Activated naive CD8-positive, alpha-beta T cell treated with anti-CD3 and anti-CD28 coated beads, Interleukin-2, amount 50 U/mL, for 16 hours (primary cell): ENCODE results near the gene FBXO17.
"Not testable (repeated sequence)": the region's sequence is repeated elsewhere in the genome, so short reads cannot be mapped to it uniquely, and the experiment has no call there.

Experiments used
- DNase-seq: peaks from one replicate; pipeline ENCODE4 v3.0.0-alpha.2; 2020; ENCODE audit warnings: low read depth, low spot score

Gene FBXO17

GRCh38 chr19:38944981-38945506, 30.5 kb downstream of the FBXO17 start:
- DNase-seq = no peak

DNA sequence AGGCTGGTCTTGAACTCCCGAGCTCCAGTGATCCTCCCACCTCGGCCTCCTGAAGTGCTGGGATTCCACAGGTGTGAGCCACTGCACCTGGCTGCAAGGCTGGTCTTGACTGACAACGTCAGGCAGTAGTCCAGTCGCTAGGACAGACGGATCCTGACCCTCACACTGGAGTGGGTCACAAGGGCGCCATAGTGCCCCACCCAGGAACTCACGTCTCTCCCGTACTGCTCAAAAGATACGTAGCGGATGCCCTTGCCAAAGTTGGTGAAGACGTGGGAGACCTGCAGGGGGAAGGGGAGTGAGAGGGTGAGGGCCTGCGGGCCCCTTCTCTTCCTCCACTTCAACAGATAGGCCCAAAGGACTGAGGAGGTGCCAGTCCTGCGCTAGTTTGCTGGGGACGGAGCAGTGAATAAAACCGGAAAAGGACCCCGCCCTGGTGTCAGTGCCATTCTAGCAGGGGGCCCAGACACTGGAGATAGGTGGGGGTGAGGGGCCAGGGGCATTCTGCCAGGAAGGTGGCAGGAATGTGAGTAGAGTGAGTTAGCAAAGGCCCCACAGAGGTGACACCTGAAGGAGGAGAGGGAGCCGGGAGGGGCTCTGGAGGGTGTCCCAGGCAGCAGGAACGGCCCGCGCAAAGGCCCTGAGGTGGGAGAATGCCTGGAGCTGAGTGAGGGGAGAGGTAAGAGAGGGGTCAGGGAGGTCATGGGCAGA, 32.9 kb downstream of the FBXO17 start:
- DNase-seq = no peak

DNA sequence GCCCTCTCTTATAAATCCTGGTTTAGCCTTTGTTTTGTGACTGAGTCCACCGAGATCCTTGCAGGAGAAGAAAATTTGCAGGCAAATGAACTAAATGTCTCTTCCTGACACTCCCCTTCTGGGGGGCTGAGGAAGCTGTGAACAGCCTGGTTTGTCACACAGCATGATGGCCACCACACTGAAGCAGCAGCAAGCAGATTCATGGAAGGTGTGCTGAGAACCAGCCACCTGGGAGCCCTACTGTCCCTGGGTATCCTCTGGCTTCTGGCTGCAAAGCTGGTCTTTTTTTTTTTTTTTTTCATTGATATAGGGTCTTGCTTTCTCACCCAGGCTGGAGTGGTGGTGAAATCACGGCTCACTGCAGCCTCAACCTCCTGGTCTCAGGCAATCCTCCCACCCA, 33.6 kb downstream of the FBXO17 start:
- no peak for DNase-seq

- not testable (repeated sequence) for DNase-seq
Observed at GRCh38 chr19:38941466-38941865, 34.1 kb downstream of the FBXO17 start.

- DNase-seq = no peak
Observed at GRCh38 chr19:38939957-38940356, 35.6 kb downstream of the FBXO17 start.

DNA sequence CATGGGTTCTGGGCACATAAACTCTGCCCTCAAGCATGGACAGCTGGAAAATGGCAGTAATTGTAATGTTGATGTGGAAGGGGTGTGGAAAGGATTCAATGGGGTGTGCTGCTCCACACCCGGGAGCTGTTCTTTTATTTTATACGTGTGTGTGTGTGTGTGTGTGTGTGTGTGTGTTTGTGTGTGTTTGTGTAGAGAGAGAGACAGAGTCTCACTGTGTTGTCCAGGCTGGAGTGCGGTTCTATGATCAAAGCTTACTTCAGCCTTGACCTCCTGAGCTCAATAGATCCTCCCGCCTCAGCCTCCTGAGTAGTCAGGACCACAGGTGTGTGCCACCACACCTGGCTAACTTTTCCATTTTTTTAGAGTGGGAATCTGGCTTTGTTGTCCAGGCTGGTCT, 42.0 kb downstream of the FBXO17 start:
- no peak for DNase-seq

DNA sequence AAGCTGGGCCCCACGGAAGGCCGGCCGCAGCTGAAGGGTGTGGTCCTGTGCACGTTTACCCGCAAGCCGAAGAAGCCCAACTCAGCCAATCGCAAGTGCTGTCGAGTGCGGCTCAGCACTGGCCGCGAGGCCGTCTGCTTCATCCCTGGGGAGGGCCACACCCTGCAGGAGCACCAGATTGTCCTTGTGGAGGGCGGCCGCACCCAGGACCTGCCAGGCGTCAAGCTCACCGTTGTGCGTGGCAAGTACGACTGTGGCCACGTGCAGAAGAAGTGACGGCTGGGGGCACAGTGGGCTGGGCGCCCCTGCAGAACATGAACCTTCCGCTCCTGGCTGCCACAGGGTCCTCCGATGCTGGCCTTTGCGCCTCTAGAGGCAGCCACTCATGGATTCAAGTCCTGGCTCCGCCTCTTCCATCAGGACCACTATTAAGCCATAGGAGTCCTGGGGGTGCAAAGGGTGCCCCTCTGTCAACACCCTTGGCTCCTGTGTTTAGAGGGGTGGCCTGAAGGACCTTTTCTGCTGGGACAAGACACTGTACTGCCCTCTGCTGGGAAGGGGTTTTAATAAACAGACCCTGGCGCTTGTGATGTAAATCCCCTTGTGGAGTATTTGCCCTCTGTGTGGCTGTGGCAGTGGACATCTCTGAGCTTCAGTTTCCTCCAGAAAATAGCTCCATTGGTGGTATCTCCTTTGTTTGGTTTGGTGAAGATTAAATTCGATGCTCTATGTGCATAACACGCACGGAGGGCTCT, 42.9 kb downstream of the FBXO17 start:
- DNase-seq = no peak

DNA sequence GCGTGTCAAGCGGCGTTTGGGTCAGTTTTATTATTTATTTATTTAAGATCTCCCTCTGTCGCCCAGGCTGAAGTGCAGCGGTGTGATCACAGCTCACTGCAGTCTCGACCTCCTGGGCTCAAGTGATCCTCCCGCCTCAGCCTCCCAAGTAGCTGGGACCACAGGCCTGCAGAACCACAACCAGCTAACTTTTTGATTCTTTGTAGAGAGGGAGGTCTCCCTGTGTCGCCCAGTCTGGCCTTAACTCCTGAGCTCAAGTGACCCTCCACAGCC, 44.1 kb downstream of the FBXO17 start:
- no peak for DNase-seq

DNA sequence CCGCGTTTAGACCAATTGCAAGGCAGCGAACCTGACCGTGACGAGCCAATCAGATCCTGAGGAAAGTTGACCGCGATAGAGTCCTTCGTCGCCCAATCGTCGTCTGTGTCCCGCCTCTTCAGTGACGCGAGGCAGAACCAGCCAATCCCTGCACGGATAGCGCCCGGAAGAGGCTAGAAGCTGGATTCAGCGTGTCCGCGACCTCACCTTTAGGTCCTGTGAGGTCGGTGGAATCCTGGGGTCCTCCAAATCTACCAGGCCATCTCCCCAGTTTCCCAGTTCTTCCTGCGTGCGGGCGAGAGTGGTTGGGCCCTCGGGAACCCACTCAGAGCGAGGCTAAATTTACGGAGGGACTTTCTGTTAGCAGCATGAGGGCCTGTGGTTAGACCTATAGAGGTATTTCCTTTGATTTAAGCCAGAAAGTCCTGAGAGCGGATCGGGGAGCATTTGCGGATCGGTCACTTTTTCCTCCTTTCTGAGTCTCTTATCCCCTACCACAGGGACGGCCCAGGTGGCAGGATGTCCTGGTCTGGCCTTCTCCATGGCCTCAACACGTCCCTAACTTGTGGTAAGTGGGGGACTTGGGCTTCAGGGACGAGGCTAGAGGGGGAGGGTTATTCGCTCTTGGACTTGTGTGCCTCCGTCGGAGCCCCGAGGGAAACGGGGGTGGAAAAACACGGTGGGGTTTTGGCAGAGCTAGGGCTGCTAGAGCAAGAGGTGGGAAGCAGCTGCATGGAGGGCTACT, 44.6 kb downstream of the FBXO17 start, which contains the start of gene MRPS12:
MRPS12 (plus strand) TSS at position 169 of the 745 bp plus-strand sequence; CDS start at position 520, 351 bp downstream.
- DNase-seq = peak; percentile 95

- DNase-seq = peak; percentile 69
Observed at GRCh38 chr19:38929929-38930775, 45.4 kb downstream of the FBXO17 start, which contains the start of gene SARS2. SARS2 (minus strand) TSS chr19:38930763; CDS start chr19:38930736, 27 bp downstream.

GRCh38 chr19:38928391-38929001, 47.0 kb downstream of the FBXO17 start:
- DNase-seq = no peak

DNA sequence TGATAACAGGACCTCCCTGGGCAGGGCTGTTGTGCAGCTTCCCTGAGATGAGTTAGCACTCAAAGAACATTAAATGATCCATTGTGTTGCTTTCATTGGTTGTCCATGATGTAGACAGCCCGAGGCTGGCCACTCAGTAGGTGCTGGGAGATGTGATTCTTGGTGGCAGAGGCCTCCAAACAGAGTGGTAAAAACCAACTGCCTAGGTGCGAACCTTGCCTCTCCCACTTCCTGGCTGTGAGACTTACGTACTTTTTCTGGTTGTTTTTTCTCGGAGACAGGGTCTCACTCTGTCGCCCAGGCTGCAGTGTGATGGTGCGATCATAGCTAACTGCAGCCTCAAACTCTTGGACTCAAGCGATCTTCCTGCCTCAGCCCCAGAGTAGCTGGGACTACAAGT, 51.2 kb downstream of the FBXO17 start:
- DNase-seq = no peak

- DNase-seq = no peak
Observed at GRCh38 chr19:38922482-38922881, 53.1 kb downstream of the FBXO17 start.

- no peak for DNase-seq
Observed at GRCh38 chr19:38921420-38922274, 53.9 kb downstream of the FBXO17 start.

- no peak for DNase-seq
Observed at GRCh38 chr19:38920602-38921419, 54.7 kb downstream of the FBXO17 start.

DNA sequence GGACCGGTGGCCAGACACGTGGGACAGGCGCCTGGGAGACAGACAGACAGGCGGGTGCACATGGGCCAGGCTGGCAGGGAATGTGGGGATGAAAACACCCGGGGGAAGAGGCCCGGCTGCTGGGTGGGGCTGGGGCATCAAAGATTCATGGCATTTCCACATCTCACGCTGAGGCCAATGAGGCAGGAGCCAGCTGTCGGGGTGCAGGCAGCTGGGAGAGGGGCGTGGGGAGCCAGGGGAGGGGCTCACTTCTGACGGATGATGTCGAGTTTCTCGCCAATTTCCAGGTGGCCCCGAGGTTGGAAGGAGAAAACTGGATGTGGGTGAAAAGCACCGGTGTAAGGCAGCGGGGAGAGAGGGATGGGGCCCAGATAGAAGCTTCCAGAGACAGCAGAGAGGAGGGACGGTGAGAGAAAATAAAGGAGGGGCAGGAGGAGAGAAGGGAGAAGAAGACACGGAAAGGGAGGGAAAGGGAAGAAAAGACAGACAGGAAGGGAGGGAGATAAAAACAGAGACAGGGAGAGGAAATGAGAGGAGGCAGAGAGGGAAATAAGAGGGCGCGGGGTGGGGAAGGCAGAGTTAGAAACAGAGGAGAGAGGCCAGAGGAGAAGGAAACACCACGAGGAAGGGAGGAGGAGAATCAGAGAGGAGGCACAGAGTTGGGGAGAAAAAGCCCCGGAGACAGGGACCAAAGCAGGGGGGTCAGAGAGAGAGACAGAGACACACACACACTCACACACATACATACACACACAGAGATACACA, 55.5 kb downstream of the FBXO17 start:
- DNase-seq = no peak

DNA sequence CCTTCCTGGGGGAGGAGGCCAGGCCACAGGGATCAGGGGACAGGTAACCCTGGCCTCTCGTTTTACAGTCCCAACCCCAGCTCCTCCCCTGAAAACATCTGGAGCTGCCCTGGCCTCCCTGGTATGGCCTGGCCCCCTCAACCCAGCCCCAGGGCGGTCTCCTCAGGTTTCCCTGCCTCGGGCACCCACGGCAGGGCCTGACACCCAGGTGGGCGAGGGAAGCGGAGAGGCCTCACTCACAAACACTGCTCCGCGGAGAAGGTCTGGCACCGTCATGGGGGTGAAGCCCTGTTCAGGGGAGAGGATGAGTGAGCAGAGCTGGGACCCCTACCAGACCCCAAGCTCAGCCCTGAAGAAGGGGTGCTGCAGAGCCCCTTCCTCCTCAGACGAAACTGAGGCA, 57.0 kb downstream of the FBXO17 start:
- no peak for DNase-seq

GRCh38 chr19:38917921-38918491, 57.5 kb downstream of the FBXO17 start:
- DNase-seq = no peak
